ENCODE measurements around the gene MESP1. TPM values are rescaled to one million over a fixed set of nuclear protein-coding genes. Genes with fewer than 3 reads are reported as not detected.

MESP1 gene
- total RNA-seq, 1 donor from 2014 or later = 0.26 TPM

GRCh38 chr15:89758981-89759380, 7.9 kb upstream of the MESP1 start:
- FAIRE-seq (no peak), DNase-seq (ENCODE audit: low read depth) (no peak)
- TF ChIP-seq CTCF (IDR thresholded peaks at IDR 0.05; ENCODE audit: insufficient read depth, low read length, severe bottlenecking) = no peak
- no peaks in the 10 kb centered on the region for H3K36me3 ChIP-seq (ENCODE audit: control insufficient read depth, insufficient read depth, low read length)
- H3K27me3 ChIP-seq (ENCODE audit: control insufficient read depth, insufficient read depth, low read length) = no peaks in the 10 kb centered on the region
- no peak overlapping the region for H3K4me3 ChIP-seq (ENCODE audit: low read depth, low read length)

DNA sequence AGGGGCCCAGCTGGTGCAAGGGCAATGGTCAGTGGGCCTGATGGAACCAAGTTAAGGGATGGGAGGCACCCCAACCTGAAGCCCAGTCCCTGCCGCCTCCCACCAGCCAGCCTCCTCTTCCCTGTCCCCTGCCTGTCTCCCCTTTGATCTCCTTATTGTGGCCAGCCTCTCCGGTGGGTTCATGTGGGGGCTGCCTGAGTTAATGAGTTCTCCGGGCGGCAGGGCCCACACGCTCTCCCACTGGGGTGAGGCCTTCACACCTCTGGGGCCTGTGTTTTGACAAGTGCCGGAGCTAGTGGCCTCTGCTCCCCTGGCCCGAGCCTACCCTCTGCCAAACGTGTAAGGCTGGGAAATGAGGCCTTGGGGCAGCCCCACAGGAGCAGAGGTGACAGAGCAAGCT, 7.2 kb upstream of the MESP1 start:
- no peak overlapping the region for H3K4me3 ChIP-seq (ENCODE audit: low read depth, low read length)
- DNase-seq (ENCODE audit: low read depth) (no peak), FAIRE-seq (no peak)
- H3K27me3 ChIP-seq (ENCODE audit: control insufficient read depth, insufficient read depth, low read length) = no peaks in the 10 kb centered on the region
- no peaks in the 10 kb centered on the region for H3K36me3 ChIP-seq (ENCODE audit: control insufficient read depth, insufficient read depth, low read length)
- no peak for TF ChIP-seq CTCF (IDR thresholded peaks at IDR 0.05; ENCODE audit: insufficient read depth, low read length, severe bottlenecking)

DNA sequence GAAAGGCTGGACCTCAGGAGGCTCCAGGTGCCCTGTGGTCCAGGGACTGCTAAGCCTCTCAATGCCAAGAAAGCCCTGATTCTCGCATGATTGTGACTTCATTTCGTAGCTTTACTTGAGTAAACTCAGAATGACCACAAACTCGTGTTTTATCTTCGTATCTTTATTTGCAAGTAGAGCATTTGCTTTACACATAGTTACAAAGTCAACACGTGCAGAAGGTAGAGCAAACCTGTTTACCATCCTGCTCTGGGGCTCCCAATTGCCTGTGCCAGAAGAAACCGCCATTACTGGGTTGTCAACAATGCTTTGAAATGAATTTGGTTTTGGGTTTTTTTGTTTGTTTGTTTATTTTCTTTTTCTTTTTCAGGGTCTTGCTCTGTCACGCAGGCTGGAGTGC, 5.8 kb upstream of the MESP1 start:
- no peak for TF ChIP-seq CTCF (IDR thresholded peaks at IDR 0.05; ENCODE audit: insufficient read depth, low read length, severe bottlenecking)
- FAIRE-seq = no peak
- Histone ChIP-seq H3K4me3 (ENCODE audit: low read depth, low read length) (no peak overlapping the region), H3K36me3 (ENCODE audit: control insufficient read depth, insufficient read depth, low read length) (no peaks in the 10 kb centered on the region), H3K27me3 (ENCODE audit: control insufficient read depth, insufficient read depth, low read length) (no peaks in the 10 kb centered on the region)
- DNase-seq (ENCODE audit: low read depth) = no peak

DNA sequence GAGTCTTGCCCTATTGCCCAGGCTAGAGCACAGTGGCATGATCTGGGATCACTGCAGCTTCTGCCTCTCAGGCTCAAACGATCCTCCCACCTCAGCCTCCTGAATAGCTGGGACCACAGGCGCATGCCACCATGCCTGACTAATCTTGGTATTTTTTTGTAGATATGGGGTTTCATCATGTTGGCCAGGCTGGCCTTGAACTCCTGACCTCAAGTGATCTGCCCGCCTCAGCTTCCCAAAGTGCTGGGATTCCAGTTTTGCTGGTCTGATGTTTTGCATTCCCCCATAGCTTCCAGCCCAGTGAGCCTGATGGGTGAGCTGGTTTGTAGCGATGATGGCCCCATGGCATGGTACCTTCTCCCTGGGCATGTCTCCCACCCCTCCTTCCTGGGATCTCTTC, 4.7 kb upstream of the MESP1 start:
- FAIRE-seq (no peak), DNase-seq (ENCODE audit: low read depth) (no peak)
- Histone ChIP-seq H3K27me3 (ENCODE audit: control insufficient read depth, insufficient read depth, low read length) (no peaks in the 10 kb centered on the region), H3K4me3 (ENCODE audit: low read depth, low read length) (no peak overlapping the region), H3K36me3 (ENCODE audit: control insufficient read depth, insufficient read depth, low read length) (no peaks in the 10 kb centered on the region)
- no peak for TF ChIP-seq CTCF (IDR thresholded peaks at IDR 0.05; ENCODE audit: insufficient read depth, low read length, severe bottlenecking)

- no peak for DNase-seq (ENCODE audit: low read depth)
- no peaks in the 10 kb centered on the region for H3K36me3 ChIP-seq (ENCODE audit: control insufficient read depth, insufficient read depth, low read length)
- no peak for FAIRE-seq
- TF ChIP-seq CTCF (IDR thresholded peaks at IDR 0.05; ENCODE audit: insufficient read depth, low read length, severe bottlenecking) = no peak
- no peak overlapping the region for H3K4me3 ChIP-seq (ENCODE audit: low read depth, low read length)
- peaks cover 6% of the 10 kb centered on the region for H3K27me3 ChIP-seq (ENCODE audit: control insufficient read depth, insufficient read depth, low read length)
Measured at GRCh38 chr15:89754361-89755154, 3.5 kb upstream of the MESP1 start.

GRCh38 chr15:89753855-89754254, 2.8 kb upstream of the MESP1 start:
- TF ChIP-seq CTCF (IDR thresholded peaks at IDR 0.05; ENCODE audit: insufficient read depth, low read length, severe bottlenecking) = no peak
- Histone ChIP-seq H3K36me3 (ENCODE audit: control insufficient read depth, insufficient read depth, low read length) (no peaks in the 10 kb centered on the region), H3K27me3 (ENCODE audit: control insufficient read depth, insufficient read depth, low read length) (peaks cover 10% of the 10 kb centered on the region), H3K4me3 (ENCODE audit: low read depth, low read length) (no peak overlapping the region)
- DNase-seq (ENCODE audit: low read depth) (no peak), FAIRE-seq (no peak)
